CD4-positive, CD25-positive, alpha-beta regulatory T cell (primary cell): ENCODE results near the gene ZSCAN5B. TPM values are rescaled to one million over a fixed set of nuclear protein-coding genes. Genes with fewer than 3 reads are reported as not detected.
"Not testable (repeated sequence)": the region's sequence is repeated elsewhere in the genome, so short reads cannot be mapped to it uniquely, and the experiment has no call there.

ENCODE experiments used
- ATAC-seq, 2 donors: fragments of 150-1000 bp; cut with Tn5 transposase; one replicate each; pipeline ENCODE4 v1.10.0; 2021; ENCODE audit warnings: low read depth in 2 of 2, moderate number of reproducible peaks in 2 of 2, moderate library complexity in 1 of 2
- DNase-seq, 3 donors: peaks; one replicate each; pipeline versions ENCODE4 v3.0.0 to v3.0.0-alpha.2; 2012 to 2022; ENCODE audit warnings: mixed read lengths in 1 of 3
- H3K27ac ChIP-seq: one replicate; pipeline ENCODE4 v1.7.0; 2013; ENCODE audit warnings: mild to moderate bottlenecking, low read length; ENCODE audit not compliant: insufficient read depth, poor library complexity, severe bottlenecking
- H3K27me3 ChIP-seq: one replicate; pipeline ENCODE4 v1.7.0; 2013; ENCODE audit warnings: low read length; ENCODE audit not compliant: control insufficient read depth, insufficient read depth
- H3K36me3 ChIP-seq: one replicate; pipeline ENCODE4 v1.7.0; 2013; ENCODE audit warnings: mild to moderate bottlenecking, low read length, moderate library complexity; ENCODE audit not compliant: control insufficient read depth, insufficient read depth
- H3K4me1 ChIP-seq: 2 replicates; pipeline ENCODE4 v1.7.0; 2013; ENCODE audit warnings: mild to moderate bottlenecking, low read length; ENCODE audit not compliant: insufficient read depth, control insufficient read depth, poor library complexity, severe bottlenecking
- H3K4me3 ChIP-seq: one replicate; pipeline ENCODE4 v1.7.0; 2013; ENCODE audit warnings: low read depth, mild to moderate bottlenecking, low read length, moderate library complexity
- H3K9me3 ChIP-seq, 2 experiments: 1 replicate in 1 of 2; 2 replicates in 1 of 2; pipeline ENCODE4 v1.7.0; 2013; ENCODE audit warnings: low read length in 2 of 2, mild to moderate bottlenecking in 1 of 2, moderate library complexity in 1 of 2; ENCODE audit not compliant: control insufficient read depth in 2 of 2
- H3K27ac Mint-ChIP-seq, 3 donors: one replicate each; pipeline ENCODE4 v1.8.0; 2020 to 2022; ENCODE audit warnings: mild to moderate bottlenecking in 3 of 3, mixed read lengths in 3 of 3, moderate library complexity in 2 of 3
- H3K27me3 Mint-ChIP-seq: one replicate; pipeline ENCODE4 v1.8.0; 2022; ENCODE audit warnings: mild to moderate bottlenecking, mixed read lengths
- H3K36me3 Mint-ChIP-seq: one replicate; pipeline ENCODE4 v1.8.0; 2020; ENCODE audit warnings: mixed read lengths
- H3K4me1 Mint-ChIP-seq, 4 donors: one replicate each; pipeline ENCODE4 v1.8.0; 2020 to 2022; ENCODE audit warnings: mixed read lengths in 4 of 4, mild to moderate bottlenecking in 1 of 4
- H3K4me3 Mint-ChIP-seq, 4 donors: one replicate each; pipeline ENCODE4 v1.8.0; 2020 to 2022; ENCODE audit warnings: mild to moderate bottlenecking in 4 of 4, mixed read lengths in 4 of 4, moderate library complexity in 3 of 4
- H3K9me3 Mint-ChIP-seq, 7 donors: one replicate each; pipeline ENCODE4 v1.8.0; 2020 to 2022; ENCODE audit warnings: mixed read lengths in 7 of 7, mild to moderate bottlenecking in 3 of 7, moderate library complexity in 2 of 7
- polyA plus RNA-seq, 4 donors: library from polyadenylated mRNA; unstranded; fragments of 300-500 nt; fragmentation: Illumina TruSeq; gene quantifications; one replicate each; pipeline ENCODE4 v1.2.3, GENCODE V29; 2021
- total RNA-seq: library from RNA; stranded (reverse); gene quantifications from one replicate; pipeline ENCODE4 v1.2.3, GENCODE V29; 2022

ZSCAN5B gene
- total and polyA plus RNA-seq, 5 donors from 2014 or later: not detected

DNA sequence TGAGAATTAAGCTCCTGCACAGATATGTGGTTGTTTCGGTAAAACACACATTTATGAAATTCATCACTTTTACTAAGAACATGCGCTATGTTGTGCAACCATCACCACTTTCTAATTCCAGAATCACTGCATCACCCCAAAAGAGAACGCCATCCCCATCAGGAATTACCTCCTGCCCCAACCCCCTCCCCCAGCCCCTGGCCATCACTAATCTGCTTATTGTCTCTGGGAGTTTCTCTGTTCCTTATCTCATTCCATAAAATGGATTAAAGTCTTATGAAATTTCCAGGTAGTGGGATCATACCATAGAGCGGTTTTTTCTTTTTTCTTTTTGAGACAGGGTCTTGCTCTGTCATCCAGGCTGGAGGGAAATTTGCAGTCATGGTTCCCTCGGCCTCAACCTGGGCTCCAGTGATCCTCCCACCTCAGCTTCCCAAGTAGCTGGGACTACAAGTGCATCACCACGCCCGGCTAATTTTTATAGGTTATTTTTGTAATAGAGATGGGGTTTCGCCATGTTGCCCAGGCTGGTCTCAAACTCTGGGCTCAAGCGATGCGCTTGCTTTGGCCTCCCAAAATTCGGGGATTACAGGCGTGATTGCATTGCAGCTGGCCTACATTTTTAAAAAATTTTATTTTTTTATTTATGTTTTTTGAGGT is 3.5 kb downstream of the ZSCAN5B start:
- no peak for DNase-seq
- Histone ChIP-seq H3K4me3 (no peak overlapping the region), H3K27me3 (no peaks in the 10 kb centered on the region), H3K27ac (no peak overlapping the region), H3K9me3 (no peaks in the 10 kb centered on the region), H3K4me1 (no peaks in the 10 kb centered on the region), H3K36me3 (no peaks in the 10 kb centered on the region)
- H3K4me3 Mint-ChIP-seq: no peak overlapping the region
- no peak for ATAC-seq
- H3K36me3 Mint-ChIP-seq: no peaks in the 10 kb centered on the region
- no peaks in the 10 kb centered on the region for H3K9me3 Mint-ChIP-seq
- H3K4me1 Mint-ChIP-seq: no peaks in the 10 kb centered on the region
- no peak overlapping the region for H3K27ac Mint-ChIP-seq
- H3K27me3 Mint-ChIP-seq: peaks cover 4% of the 10 kb centered on the region

DNA sequence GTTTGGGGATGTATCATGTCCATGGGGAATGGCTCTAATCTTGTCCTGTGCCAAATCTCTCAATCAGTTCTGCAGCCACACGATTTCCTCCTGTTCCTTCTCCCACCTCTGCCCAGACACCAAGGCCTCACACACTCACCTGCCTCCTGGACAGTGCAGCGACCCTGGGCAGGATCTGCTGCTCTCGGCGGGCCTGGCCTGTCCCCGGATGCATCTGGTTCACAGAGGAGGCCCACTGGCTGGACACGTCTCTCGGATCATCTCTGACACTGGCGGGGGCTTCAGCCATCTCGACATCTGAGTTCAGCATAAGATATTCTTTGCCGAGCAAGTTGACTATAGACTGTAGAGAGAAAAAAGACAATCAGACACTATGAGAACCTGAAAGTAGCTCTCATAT is 5.9 kb downstream of the ZSCAN5B start:
- H3K4me1 Mint-ChIP-seq: no peaks in the 10 kb centered on the region
- DNase-seq (no peak), ATAC-seq (no peak)
- no peaks in the 10 kb centered on the region for H3K36me3 Mint-ChIP-seq
- H3K4me1 ChIP-seq: no peaks in the 10 kb centered on the region
- no peaks in the 10 kb centered on the region for H3K9me3 Mint-ChIP-seq
- no peak overlapping the region for H3K4me3 ChIP-seq
- no peaks in the 10 kb centered on the region for H3K36me3 ChIP-seq
- H3K27ac ChIP-seq: no peak overlapping the region
- H3K27me3 Mint-ChIP-seq: peaks cover 4% of the 10 kb centered on the region
- H3K27me3 ChIP-seq: no peaks in the 10 kb centered on the region
- no peaks in the 10 kb centered on the region for H3K9me3 ChIP-seq
- H3K4me3 Mint-ChIP-seq: no peak overlapping the region
- no peak overlapping the region for H3K27ac Mint-ChIP-seq

DNA sequence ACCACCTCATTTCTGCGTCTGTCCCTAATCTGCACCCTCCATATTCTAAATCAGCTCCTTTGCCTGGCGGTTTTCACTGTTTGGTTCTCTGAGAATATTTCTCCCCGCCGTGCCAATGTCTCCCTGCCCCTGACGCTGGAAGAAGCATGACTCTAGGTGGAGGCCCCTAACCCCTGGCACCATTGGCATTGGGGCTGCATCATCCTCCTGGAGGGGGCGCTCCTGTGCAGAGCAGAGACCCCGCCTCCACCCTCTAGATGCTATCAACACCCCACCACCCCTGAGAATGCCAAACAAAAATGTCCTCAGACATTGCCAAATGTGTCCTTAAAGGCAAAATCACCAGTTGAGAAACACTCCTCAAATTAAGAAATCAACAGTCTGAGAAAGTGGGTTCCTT is 6.5 kb downstream of the ZSCAN5B start:
- no peak for ATAC-seq
- no peaks in the 10 kb centered on the region for H3K9me3 Mint-ChIP-seq
- Histone ChIP-seq H3K36me3 (no peaks in the 10 kb centered on the region), H3K9me3 (no peaks in the 10 kb centered on the region), H3K27me3 (no peaks in the 10 kb centered on the region), H3K4me3 (no peak overlapping the region), H3K27ac (no peak overlapping the region), H3K4me1 (no peaks in the 10 kb centered on the region)
- H3K27me3 Mint-ChIP-seq: peaks cover 4% of the 10 kb centered on the region
- DNase-seq: no peak
- H3K27ac Mint-ChIP-seq: no peak overlapping the region
- H3K4me1 Mint-ChIP-seq: no peaks in the 10 kb centered on the region
- no peak overlapping the region for H3K4me3 Mint-ChIP-seq
- H3K36me3 Mint-ChIP-seq: no peaks in the 10 kb centered on the region

GRCh38 chr19:56189785-56190184 is 7.8 kb downstream of the ZSCAN5B start:
- DNase-seq (no peak), ATAC-seq (no peak)
- H3K4me1 ChIP-seq: no peaks in the 10 kb centered on the region
- Mint-ChIP-seq H3K36me3 (no peaks in the 10 kb centered on the region), H3K4me1 (no peaks in the 10 kb centered on the region), H3K27me3 (peaks cover 11% of the 10 kb centered on the region), H3K4me3 (no peak overlapping the region), H3K9me3 (no peaks in the 10 kb centered on the region), H3K27ac (no peak overlapping the region)
- H3K9me3 ChIP-seq: no peaks in the 10 kb centered on the region
- H3K4me3 ChIP-seq: no peak overlapping the region
- H3K27ac ChIP-seq: no peak overlapping the region
- H3K27me3 ChIP-seq: no peaks in the 10 kb centered on the region
- no peaks in the 10 kb centered on the region for H3K36me3 ChIP-seq

- Histone ChIP-seq H3K36me3 (no peaks in the 10 kb centered on the region), H3K27ac (no peak overlapping the region), H3K9me3 (no peaks in the 10 kb centered on the region), H3K27me3 (no peaks in the 10 kb centered on the region), H3K4me3 (no peak overlapping the region), H3K4me1 (no peaks in the 10 kb centered on the region)
- ATAC-seq: no peak
- Mint-ChIP-seq H3K27me3 (no peaks in the 10 kb centered on the region), H3K4me3 (no peak overlapping the region), H3K9me3 (peaks cover 0 to 2% (median 0%) of the 10 kb centered on the region in 7 donors), H3K4me1 (no peaks in the 10 kb centered on the region), H3K36me3 (no peaks in the 10 kb centered on the region), H3K27ac (no peak overlapping the region)
- no peak for DNase-seq
Observed at GRCh38 chr19:56177564-56178243, 19.9 kb downstream of the ZSCAN5B start.

DNA sequence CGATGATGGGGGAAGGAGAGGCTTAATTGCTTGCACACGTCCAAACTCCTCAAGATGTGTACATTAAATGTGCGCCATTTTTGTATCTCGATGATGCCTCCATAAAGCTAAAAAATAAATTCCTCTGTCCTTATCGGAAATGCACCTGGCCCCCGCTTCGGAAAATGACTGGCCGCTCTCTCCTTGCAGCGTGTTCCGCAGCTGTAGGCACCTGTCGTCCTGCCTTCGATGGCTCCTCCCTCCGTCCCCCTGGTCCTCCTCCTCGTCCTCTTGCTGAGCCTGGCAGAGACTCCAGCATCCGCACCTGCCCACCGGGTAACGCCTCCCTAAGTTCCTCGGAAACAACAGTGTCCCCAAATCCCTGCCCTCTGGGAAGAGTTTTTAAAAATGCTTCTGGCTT is 20.7 kb downstream of the ZSCAN5B start:
- Histone ChIP-seq H3K27me3 (no peaks in the 10 kb centered on the region), H3K4me1 (no peaks in the 10 kb centered on the region), H3K27ac (no peak overlapping the region), H3K9me3 (no peaks in the 10 kb centered on the region), H3K4me3 (no peak overlapping the region), H3K36me3 (no peaks in the 10 kb centered on the region)
- Mint-ChIP-seq H3K27ac (no peak overlapping the region), H3K9me3 (peaks cover 0 to 2% (median 0%) of the 10 kb centered on the region in 7 donors), H3K36me3 (no peaks in the 10 kb centered on the region), H3K4me3 (no peak overlapping the region), H3K4me1 (no peaks in the 10 kb centered on the region), H3K27me3 (no peaks in the 10 kb centered on the region)
- no peak for DNase-seq
- ATAC-seq: no peak

DNA sequence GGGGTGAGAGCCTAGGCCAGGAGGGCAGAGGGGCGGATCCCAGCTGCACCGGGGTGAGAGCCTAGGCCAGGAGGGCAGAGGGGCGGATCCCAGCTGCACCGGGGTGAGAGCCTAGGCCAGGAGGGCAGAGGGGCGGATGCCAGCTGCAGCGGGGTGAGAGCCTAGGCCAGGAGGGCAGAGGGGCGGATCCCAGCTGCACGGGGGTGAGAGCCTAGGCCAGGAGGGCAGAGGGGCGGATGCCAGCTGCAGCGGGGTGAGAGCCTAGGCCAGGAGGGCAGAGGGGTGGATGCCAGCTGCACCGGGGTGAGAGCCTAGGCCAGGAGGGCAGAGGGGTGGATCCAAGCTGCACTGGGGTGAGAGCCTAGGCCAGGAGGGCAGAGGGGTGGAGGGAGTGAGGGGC is 21.3 kb downstream of the ZSCAN5B start:
- H3K27ac Mint-ChIP-seq, ATAC-seq, H3K4me1 ChIP-seq, H3K4me3 Mint-ChIP-seq, H3K9me3 ChIP-seq, H3K27me3 Mint-ChIP-seq, H3K36me3 Mint-ChIP-seq, H3K27me3 ChIP-seq, H3K36me3 ChIP-seq, H3K4me3 ChIP-seq, DNase-seq, H3K9me3 Mint-ChIP-seq, H3K4me1 Mint-ChIP-seq, H3K27ac ChIP-seq: not testable (repeated sequence)

DNA sequence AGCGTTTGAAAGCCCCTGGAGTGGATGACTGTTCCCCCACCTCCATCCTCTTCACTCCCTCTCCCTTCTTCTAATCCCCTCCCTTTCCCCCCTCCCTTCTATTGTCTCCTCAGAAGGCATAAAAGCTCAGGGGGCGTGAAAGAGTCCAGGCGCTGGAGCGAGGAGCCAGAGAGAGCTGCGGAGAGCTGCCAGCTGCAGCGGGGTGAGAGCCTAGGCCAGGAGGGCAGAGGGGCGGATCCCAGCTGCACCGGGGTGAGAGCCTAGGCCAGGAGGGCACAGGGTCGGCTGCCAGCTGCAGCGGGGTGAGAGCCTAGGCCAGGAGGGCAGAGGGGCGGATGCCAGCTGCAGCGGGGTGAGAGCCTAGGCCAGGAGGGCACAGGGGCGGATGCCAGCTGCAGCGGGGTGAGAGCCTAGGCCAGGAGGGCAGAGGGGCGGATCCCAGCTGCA is 21.7 kb downstream of the ZSCAN5B start, which contains the start of gene GALP:
GALP (plus strand) TSS at position 148 of the 447 bp plus-strand sequence. CDS start 1,101 bp downstream, outside the sequence.
- not testable (repeated sequence) for H3K27ac Mint-ChIP-seq, H3K27me3 Mint-ChIP-seq, H3K36me3 Mint-ChIP-seq, H3K4me3 ChIP-seq, H3K9me3 ChIP-seq, H3K9me3 Mint-ChIP-seq, ATAC-seq, H3K4me1 Mint-ChIP-seq, DNase-seq, H3K36me3 ChIP-seq, H3K27ac ChIP-seq, H3K4me1 ChIP-seq, H3K27me3 ChIP-seq, H3K4me3 Mint-ChIP-seq
